SK-MEL-5 (cell line): ENCODE measurements around the gene KDM3B. TPM values are rescaled to one million over a fixed set of nuclear protein-coding genes. Genes with fewer than 3 reads are reported as not detected.

Experiments
- DNase-seq: peaks from one replicate; pipeline ENCODE4 v3.0.0-alpha.2; 2016; ENCODE audit warnings: low read depth, low spot score
- in situ Hi-C: cut with HindIII; loops from 2 replicates; pipeline ENCODE4 v1.10.0; 2016; ENCODE audit warnings: low sequenced_read_pairs, high pct_unique_total_duplicates, low pct_unique_long_range_greater_than_20kb
- total RNA-seq: library from RNA; depleted of rRNA; stranded (reverse); fragments of >200 nt; shearing (Covaris generic); gene quantifications from 2 replicates; pipeline ENCODE4 v1.2.3, GENCODE V29; 2014

Gene KDM3B
- total RNA-seq, 1 experiment from 2014 or later, result 42.9 TPM

- DNase-seq, result peak; percentile 19
- in situ Hi-C loops, result no loop called here
These were observed 86.4 kb downstream of the KDM3B start, which contains the start of gene REEP2 for GRCh38 chr5:138438724-138439476. Gene REEP2, plus strand, starts transcription at chr5:138439057. Its CDS starts 152 bp downstream, at chr5:138439209.

- in situ Hi-C loops, result no loop called here
- DNase-seq, result no peak
These were observed 87.1 kb downstream of the KDM3B start for GRCh38 chr5:138439477-138440158.

- in situ Hi-C loops, result no loop called here
- no peak for DNase-seq
These were observed 87.9 kb downstream of the KDM3B start for GRCh38 chr5:138440159-138441073.

GRCh38 chr5:138441221-138441620, 88.7 kb downstream of the KDM3B start:
- no peak for DNase-seq
- in situ Hi-C loops, result no loop called here

- in situ Hi-C loops, result no loop called here
These were observed 91.7 kb downstream of the KDM3B start for GRCh38 chr5:138444078-138444773.

GRCh38 chr5:138444774-138445546, 92.5 kb downstream of the KDM3B start:
- no peak for DNase-seq
- in situ Hi-C loops, result no loop called here

More at GRCh38 chr5:138444078-138444773, 91.7 kb downstream of the KDM3B start:
- no peak for DNase-seq

- no peak for DNase-seq
- in situ Hi-C loops, result no loop called here
These were observed 93.2 kb downstream of the KDM3B start for GRCh38 chr5:138445547-138446271.

GRCh38 chr5:138448070-138448469, 95.6 kb downstream of the KDM3B start:
- no peak for DNase-seq
- in situ Hi-C loops, result no loop called here

GRCh38 chr5:138448481-138449398, 96.3 kb downstream of the KDM3B start:
- in situ Hi-C loops, result no loop called here
- DNase-seq, result no peak

- DNase-seq, result peak; percentile 83
- in situ Hi-C loops, result no loop called here
These were observed 97.2 kb downstream of the KDM3B start for GRCh38 chr5:138449501-138450239.

GRCh38 chr5:138450971-138451370, 98.5 kb downstream of the KDM3B start:
- in situ Hi-C loops, result no loop called here

GRCh38 chr5:138452720-138453119, 100.2 kb downstream of the KDM3B start:
- in situ Hi-C loops, result no loop called here
- no peak for DNase-seq

More at GRCh38 chr5:138450971-138451370, 98.5 kb downstream of the KDM3B start:
- DNase-seq, result no peak

GRCh38 chr5:138453590-138453989, 101.1 kb downstream of the KDM3B start:
- in situ Hi-C loops, result no loop called here

GRCh38 chr5:138454121-138454520, 101.6 kb downstream of the KDM3B start:
- no peak for DNase-seq
- in situ Hi-C loops, result no loop called here

More at GRCh38 chr5:138453590-138453989, 101.1 kb downstream of the KDM3B start:
- no peak for DNase-seq
